NCI-H1417 (cell line): ENCODE results near the gene MEGF11.

ENCODE experiments used
- DNase-seq, 3 experiments: peaks; one replicate each; lab custom pipeline; 2025; lab: John Stamatoyannopoulos, UW

Gene MEGF11

DNA sequence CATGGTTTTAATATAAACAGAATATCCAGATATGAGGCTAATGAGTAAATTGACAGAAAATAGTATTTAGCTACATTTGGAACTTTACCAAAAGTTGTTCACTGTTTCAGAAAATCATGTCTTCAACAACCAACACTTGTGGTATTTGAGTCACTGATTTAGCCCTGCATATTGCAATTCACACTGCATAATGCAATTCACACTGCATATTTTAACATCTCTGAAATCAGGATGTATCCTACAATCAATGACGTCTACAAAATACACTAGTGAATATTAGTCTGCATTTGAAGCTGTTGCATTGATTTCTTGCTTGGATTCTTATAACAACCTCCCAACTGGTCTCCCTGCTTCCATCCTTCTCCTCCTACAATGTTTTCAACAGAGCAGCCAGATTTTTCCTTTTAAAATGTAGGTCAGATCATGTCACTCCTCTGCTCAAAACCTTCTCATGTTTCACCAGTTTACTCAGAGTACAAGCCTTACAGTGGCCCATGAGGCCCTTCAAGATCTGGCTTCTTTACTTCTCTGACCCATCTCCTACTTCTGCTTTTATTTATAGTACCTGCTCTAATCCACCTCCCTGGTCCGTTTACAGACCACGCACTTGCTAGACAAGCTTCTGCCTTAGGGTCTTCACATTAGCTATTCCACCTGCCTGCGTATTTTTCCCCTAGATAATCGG is 395.7 kb downstream of the MEGF11 start:
- DNase-seq, result no peak

DNA sequence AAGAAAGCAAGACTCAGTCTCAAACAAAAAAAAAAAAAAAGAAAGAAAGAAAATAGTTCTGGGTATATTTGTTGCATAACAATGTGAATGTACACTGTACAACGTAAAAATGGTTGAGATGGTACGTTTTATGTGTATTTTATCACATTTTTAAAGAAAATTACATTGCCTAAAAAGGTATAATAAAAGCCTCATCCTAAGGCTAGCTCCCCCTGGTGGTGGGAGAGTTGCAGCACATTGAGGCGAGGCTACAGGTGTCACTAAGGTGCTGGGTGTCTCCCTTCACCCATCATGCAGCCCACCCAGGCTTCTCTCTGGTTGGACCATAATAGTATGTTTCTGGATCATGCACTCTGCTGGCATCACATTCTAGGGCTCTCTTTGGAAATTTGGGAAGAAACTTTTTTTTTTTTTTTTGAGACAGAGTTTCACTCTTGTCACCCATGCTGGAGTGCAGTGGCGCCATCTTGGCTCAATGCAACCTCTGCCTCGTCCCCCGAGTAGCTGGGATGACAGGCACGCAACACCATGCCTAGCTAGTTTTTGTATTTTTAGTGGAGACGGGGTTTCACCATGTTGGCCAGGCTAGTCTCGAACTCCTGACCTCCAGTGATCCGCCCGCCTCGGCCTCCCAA is 396.6 kb downstream of the MEGF11 start:
- DNase-seq, result peak; percentile 32 to 73 (median 69)

DNA sequence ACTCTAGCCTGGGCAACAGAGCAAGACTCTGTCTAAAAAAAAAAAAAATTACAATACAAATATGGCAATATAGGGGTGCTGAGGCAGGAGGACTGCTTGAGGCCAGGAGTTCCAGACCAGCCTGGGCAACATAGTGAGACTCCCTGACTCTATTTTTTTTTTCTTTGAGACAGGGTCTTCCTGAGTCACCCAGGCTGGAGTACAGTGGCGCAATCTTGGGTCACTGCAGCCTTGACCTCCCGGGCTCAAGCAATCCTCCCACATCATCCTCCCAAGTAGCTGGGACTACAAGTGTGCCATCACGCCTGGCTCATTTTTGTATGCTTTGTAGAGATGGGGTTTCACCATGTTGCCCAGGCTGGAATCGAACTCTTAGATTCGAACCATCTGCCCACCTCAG is 401.6 kb downstream of the MEGF11 start:
- DNase-seq, result no peak

DNA sequence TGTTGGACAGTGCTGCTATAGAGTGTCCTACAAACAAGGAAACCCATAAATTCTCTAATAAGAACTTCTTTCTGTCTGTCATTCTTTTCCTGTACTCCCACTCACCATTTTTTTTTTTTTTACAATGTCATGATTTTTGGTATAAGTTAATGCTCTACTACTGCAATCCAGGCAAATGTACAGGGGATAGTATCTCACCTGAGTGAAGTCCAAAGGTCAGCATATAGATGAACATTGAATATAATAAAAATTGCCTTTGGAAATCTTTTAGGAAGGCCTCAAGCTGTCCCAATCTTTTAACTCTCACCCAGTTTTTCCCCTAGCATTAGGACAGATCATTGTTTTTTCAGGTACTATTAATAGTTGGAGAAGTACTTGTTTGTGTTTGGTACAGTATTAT is 405.6 kb downstream of the MEGF11 start:
- DNase-seq, result no peak

DNA sequence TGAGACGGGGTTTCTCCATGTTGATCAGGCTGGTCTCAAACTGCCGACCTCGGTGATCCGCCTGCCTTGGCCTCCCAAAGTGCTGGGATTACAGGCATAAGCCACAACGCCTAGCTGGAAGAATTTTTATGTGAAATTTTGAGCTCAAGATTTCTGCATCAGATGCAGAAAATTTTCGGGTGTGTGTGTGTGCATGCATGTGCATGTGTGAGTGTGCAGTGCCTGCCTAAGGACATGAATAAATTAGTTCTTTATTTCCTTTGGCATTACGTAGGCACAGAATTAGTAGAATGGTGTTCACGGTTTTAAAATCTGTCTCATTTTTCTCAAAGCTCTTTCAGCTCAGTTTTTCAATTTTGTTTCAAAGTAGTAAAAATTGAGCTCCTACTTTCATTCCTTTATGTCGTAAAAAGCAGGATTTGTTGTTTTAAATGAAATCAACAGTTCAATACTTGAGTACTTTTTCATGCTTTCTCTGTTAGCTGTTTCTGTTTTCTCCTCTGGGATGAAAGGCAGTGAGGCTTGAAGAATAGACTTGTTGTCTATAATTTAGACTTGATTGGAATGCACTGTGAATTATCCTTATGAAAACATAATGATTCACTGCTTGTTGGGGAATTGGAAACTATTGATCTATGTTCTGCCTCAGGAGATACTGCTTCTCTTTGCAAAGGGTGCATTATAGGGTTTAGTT is 407.6 kb downstream of the MEGF11 start:
- peak in 1 of 3 experiments; percentile 28 for DNase-seq
